DND-41 (cell line): ENCODE measurements around the gene MEX3C.

Experiments used
- ATAC-seq: fragments of 200-7000 bp; cut with Tn5 transposase; 3 replicates; pipeline ENCODE4 v1.9.1; 2021; ENCODE audit warnings: low read depth; ENCODE audit not compliant: insufficient read depth
- DNase-seq: peaks from one replicate; pipeline ENCODE4 v3.0.0-alpha.2; 2020
- H2AFZ ChIP-seq: 2 replicates; pipeline ENCODE4 v1.6.0; 2012; ENCODE audit warnings: low read depth, low read length
- H3K27ac ChIP-seq: 2 replicates; pipeline ENCODE4 v1.5.1; 2012; ENCODE audit warnings: low read length, inconsistent platforms
- H3K27me3 ChIP-seq: fragments of 200-600 bp; sonication (generic); 2 replicates; pipeline ENCODE4 v1.6.0; 2012; ENCODE audit warnings: low read length, mild to moderate bottlenecking, inconsistent platforms; ENCODE audit not compliant: insufficient read depth, poor library complexity
- H3K36me3 ChIP-seq: 2 replicates; pipeline ENCODE4 v1.5.1; 2012; ENCODE audit warnings: low read length, inconsistent platforms; ENCODE audit not compliant: insufficient read depth
- H3K4me1 ChIP-seq: 2 replicates; pipeline ENCODE4 v1.5.1; 2012; ENCODE audit warnings: mild to moderate bottlenecking, low read length; ENCODE audit not compliant: insufficient read depth
- H3K4me2 ChIP-seq: 2 replicates; pipeline ENCODE4 v1.6.0; 2012; ENCODE audit warnings: mild to moderate bottlenecking, moderate library complexity, low read length, inconsistent platforms; ENCODE audit not compliant: insufficient read depth
- H3K4me3 ChIP-seq, 2 experiments: fragments of 200-600 bp in 1 of 2; shearing (Covaris generic) in 1 of 2; 2 replicates each; pipeline ENCODE4 v1.5.1; 2012 to 2016; ENCODE audit warnings: inconsistent platforms in 2 of 2, low read length in 2 of 2, mild to moderate bottlenecking in 2 of 2, low read depth in 1 of 2, moderate library complexity in 1 of 2
- H3K79me2 ChIP-seq: 2 replicates; pipeline ENCODE4 v1.6.0; 2012; ENCODE audit warnings: low read length, inconsistent platforms; ENCODE audit not compliant: insufficient read depth
- H3K9ac ChIP-seq: 2 replicates; pipeline ENCODE4 v1.6.0; 2012; ENCODE audit warnings: low read depth, mild to moderate bottlenecking, inconsistent platforms, low read length, moderate library complexity
- H3K9me3 ChIP-seq: 2 replicates; pipeline ENCODE4 v1.5.1; 2012; ENCODE audit warnings: low read length, moderate library complexity, mild to moderate bottlenecking, inconsistent platforms; ENCODE audit not compliant: insufficient read depth, severe bottlenecking
- H4K20me1 ChIP-seq: 2 replicates; pipeline ENCODE4 v1.6.0; 2012; ENCODE audit warnings: low read length; ENCODE audit not compliant: insufficient read depth
- CTCF ChIP-seq: IDR thresholded peaks from 2 replicates; pipeline ENCODE4 v1.5.1; 2012; ENCODE audit warnings: borderline replicate concordance, low read length, moderate library complexity, mild to moderate bottlenecking; ENCODE audit not compliant: poor library complexity, severe bottlenecking; ENCODE audit errors: extremely low read depth
- EZH2 ChIP-seq: IDR thresholded peaks from 3 replicates; pipeline ENCODE4 v1.6.1; 2012; ENCODE audit warnings: borderline replicate concordance, low read depth, mild to moderate bottlenecking, moderate library complexity, low read length, inconsistent platforms; ENCODE audit not compliant: severe bottlenecking

The MEX3C gene

GRCh38 chr18:51171223-51171622 lies 26.3 kb downstream of the MEX3C start:
- H3K27me3 ChIP-seq: no peaks in the 10 kb centered on the region
- no peak overlapping the region for H3K9ac ChIP-seq
- no peak overlapping the region for H3K4me2 ChIP-seq
- no peak overlapping the region for H3K4me3 ChIP-seq
- H3K9me3 ChIP-seq: no peaks in the 10 kb centered on the region
- no peak overlapping the region for H3K27ac ChIP-seq
- peaks cover 8% of the 10 kb centered on the region for H3K79me2 ChIP-seq
- DNase-seq (no peak), ATAC-seq (no peak)
- H3K36me3 ChIP-seq: peaks cover 10% of the 10 kb centered on the region
- no peaks in the 10 kb centered on the region for H3K4me1 ChIP-seq
- no peak overlapping the region for H2AFZ ChIP-seq
- peaks cover 34% of the 10 kb centered on the region for H4K20me1 ChIP-seq
- TF ChIP-seq EZH2 (no peak), CTCF (no peak)

- Histone ChIP-seq H3K27ac (no peak overlapping the region), H3K4me2 (no peak overlapping the region), H3K4me3 (no peak overlapping the region), H3K36me3 (peaks cover 4% of the 10 kb centered on the region), H3K27me3 (no peaks in the 10 kb centered on the region), H3K4me1 (no peaks in the 10 kb centered on the region), H2AFZ (no peak overlapping the region), H3K9ac (no peak overlapping the region), H3K9me3 (no peaks in the 10 kb centered on the region), H4K20me1 (peaks cover 31% of the 10 kb centered on the region), H3K79me2 (peaks cover 6% of the 10 kb centered on the region)
- DNase-seq (no peak), ATAC-seq (no peak)
- TF ChIP-seq EZH2: no peak
- TF ChIP-seq CTCF: no peak
These were observed 26.8 kb downstream of the MEX3C start for GRCh38 chr18:51170664-51171063.

- Histone ChIP-seq H3K4me1 (no peaks in the 10 kb centered on the region), H3K9ac (no peak overlapping the region), H3K27ac (no peak overlapping the region), H3K79me2 (peaks cover 2% of the 10 kb centered on the region), H4K20me1 (peaks cover 27% of the 10 kb centered on the region), H3K4me3 (no peak overlapping the region), H3K36me3 (no peaks in the 10 kb centered on the region; the same call in 1 of the 2 replicates), H3K4me2 (no peak overlapping the region), H3K9me3 (no peaks in the 10 kb centered on the region), H3K27me3 (no peaks in the 10 kb centered on the region), H2AFZ (no peak overlapping the region)
- no peak for TF ChIP-seq CTCF
- TF ChIP-seq EZH2: no peak
- ATAC-seq (no peak), DNase-seq (no peak)
These were observed 27.8 kb downstream of the MEX3C start for GRCh38 chr18:51169731-51170130.
